HepG2 (cell line): ENCODE results near the gene RASA1. TPM values are rescaled to one million over a fixed set of nuclear protein-coding genes. Genes with fewer than 3 reads are reported as not detected.

Source experiments
- ATAC-seq: fragments of 200-7000 bp; cut with Tn5 transposase; 3 replicates; pipeline ENCODE4 v1.9.1; 2020; ENCODE audit warnings: mild to moderate bottlenecking, moderate library complexity
- BruUV-seq: library from RNA; stranded (reverse); fragments of 400-500 nt; replicated peaks from 2 replicates; lab custom pipeline; 2021; lab: Mats Ljungman, UMichigan
- CTCF ChIA-PET: fragments of 300-600 bp; formaldehyde crosslinking; extraction: SDS; loops from one replicate; lab custom pipeline; 2021; ENCODE audit warnings: low total read pairs, inconsistent platforms, low intra/inter-chr PET ratio; lab: Yijun Ruan, JAX
- POLR2A ChIA-PET: fragments of 350-600 bp; sonication (Branson Sonifier 250); formaldehyde crosslinking; loops from one replicate; lab custom pipeline; 2020; ENCODE audit warnings: antibody characterized with exemption, inconsistent platforms; lab: Yijun Ruan, JAX
- DNase-seq: peaks from one replicate; pipeline ENCODE4 v3.0.0-alpha.2; 2015; ENCODE audit warnings: low spot score
- FAIRE-seq: peaks from 3 replicates; lab custom pipeline; 2011; peaks lifted over from hg19 to GRCh38; lab: Jason Lieb, UNC
- H2AFZ ChIP-seq: one replicate; pipeline ENCODE4 v1.6.1; 2011; ENCODE audit warnings: low read length, inconsistent platforms
- H3K27ac ChIP-seq: fragments of 300-600 bp; 3 replicates; pipeline ENCODE4 v1.8.0; 2011; ENCODE audit warnings: mixed run types, mild to moderate bottlenecking, mixed read lengths, low read length, inconsistent platforms; ENCODE audit not compliant: insufficient read depth; ENCODE audit errors: extremely low read length
- H3K27me3 ChIP-seq, 2 experiments: fragments of 200-600 bp in 1 of 2; 2 replicates in 1 of 2; 3 replicates in 1 of 2; pipeline versions ENCODE4 v1.6.0 to v1.8.0; 2011; ENCODE audit warnings: low read length in 2 of 2, mild to moderate bottlenecking in 2 of 2, moderate library complexity in 2 of 2, inconsistent platforms in 1 of 2; ENCODE audit not compliant: insufficient read depth in 2 of 2, control insufficient read depth in 1 of 2
- H3K36me3 ChIP-seq, 2 experiments: fragments of 200-600 bp in 1 of 2; replicated peaks in 1 of 2; 2 replicates in 1 of 2; 3 replicates in 1 of 2; pipeline versions ENCODE4 v1.5.1 to v1.8.0; 2011; ENCODE audit warnings: low read length in 2 of 2, inconsistent platforms in 1 of 2; ENCODE audit not compliant: insufficient read depth in 2 of 2, control insufficient read depth in 1 of 2
- H3K4me1 ChIP-seq: 2 replicates; pipeline ENCODE4 v1.5.1; 2012; ENCODE audit warnings: low read length, inconsistent platforms; ENCODE audit not compliant: insufficient read depth
- H3K4me2 ChIP-seq: 2 replicates; pipeline ENCODE4 v1.6.0; 2011; ENCODE audit warnings: low read depth, low read length, inconsistent platforms
- H3K4me3 ChIP-seq, 3 experiments: fragments of 200-600 bp in 1 of 3; sonication (generic), shearing (Covaris generic) in 1 of 3; replicated peaks in 1 of 3; 2 replicates each; pipeline ENCODE4 v1.5.1; 2011 to 2016; ENCODE audit warnings: low read length in 3 of 3, inconsistent platforms in 2 of 3, low read depth in 2 of 3, mild to moderate bottlenecking in 2 of 3, control low read depth in 1 of 3, mixed read lengths in 1 of 3; ENCODE audit not compliant: insufficient read depth in 1 of 3
- H3K79me2 ChIP-seq: one replicate; pipeline ENCODE4 v1.6.1; 2011; ENCODE audit warnings: low read length, inconsistent platforms; ENCODE audit not compliant: insufficient read depth
- H3K9ac ChIP-seq: 2 replicates; pipeline ENCODE4 v1.6.0; 2011; ENCODE audit warnings: mild to moderate bottlenecking, low read depth, low read length, inconsistent platforms; ENCODE audit not compliant: insufficient read depth
- H3K9me3 ChIP-seq: 2 replicates; pipeline ENCODE4 v1.5.1; 2012; ENCODE audit warnings: mild to moderate bottlenecking, low read length
- H4K20me1 ChIP-seq: 2 replicates; pipeline ENCODE4 v1.6.0; 2011; ENCODE audit warnings: inconsistent platforms, mild to moderate bottlenecking, low read length, moderate library complexity; ENCODE audit not compliant: insufficient read depth
- CREM ChIP-seq, 2 experiments: sonication (generic) in 1 of 2; formaldehyde crosslinking in 1 of 2; IDR thresholded peaks; 2 replicates each; pipeline versions ENCODE4 v1.4.0 to v1.6.1; 2016 to 2020; ENCODE audit warnings: antibody characterized with exemption in 1 of 2, mild to moderate bottlenecking in 1 of 2, missing genetic modification reagents in 1 of 2
- SP4 ChIP-seq: sonication (generic); formaldehyde crosslinking; IDR thresholded peaks from 2 replicates; pipeline ENCODE4 v1.8.1; 2023; ENCODE audit warnings: mild to moderate bottlenecking, missing genetic modification reagents
- SRSF1 ChIP-seq: fragments of 200-400 bp; formaldehyde crosslinking; optimal IDR thresholded peaks from 2 replicates; pipeline ENCODE3; 2017; ENCODE audit warnings: mild to moderate bottlenecking, low read depth, low read length, moderate library complexity
- ZNF256 ChIP-seq: sonication (generic); formaldehyde crosslinking; conservative IDR thresholded peaks from 2 replicates; pipeline ENCODE4 v1.4.0; 2020; ENCODE audit warnings: missing genetic modification reagents
- ZNF589 ChIP-seq: sonication (generic); formaldehyde crosslinking; conservative IDR thresholded peaks from 2 replicates; pipeline ENCODE4 v1.8.0; 2022; ENCODE audit warnings: mild to moderate bottlenecking, moderate library complexity, missing genetic modification reagents
- ZNF766 ChIP-seq: sonication (generic); formaldehyde crosslinking; IDR thresholded peaks from 2 replicates; pipeline ENCODE4 v1.5.0; 2020; ENCODE audit warnings: missing genetic modification reagents, borderline replicate concordance
- ZNF816 ChIP-seq: sonication (generic); formaldehyde crosslinking; IDR thresholded peaks from 2 replicates; pipeline ENCODE4 v1.8.0; 2022; ENCODE audit warnings: missing genetic modification reagents, mild to moderate bottlenecking, borderline replicate concordance
- WGBS: methylation state at CpG from one replicate; pipeline ENCODE4 v1.1.6; 2017; ENCODE audit warnings: low lambda C conversion rate; 5-methylcytosine and 5-hydroxymethylcytosine counted together
- in situ Hi-C: cut with HindIII; loops from 2 replicates; pipeline ENCODE4 v1.10.0; 2017; ENCODE audit warnings: low pct_unique_long_range_greater_than_20kb; ENCODE audit not compliant: extremely low pct_ligation_motif_present
- intact Hi-C: fragments of 100-400 bp; cut with micrococcal nuclease; formaldehyde crosslinking; loops from one replicate; pipeline ENCODE4 v1.10.0; 2022; ENCODE audit not compliant: unreplicated experiment
- polyA plus RNA-seq, 8 experiments: library from polyadenylated mRNA; depleted of rRNA in 3 of 8; stranded (reverse) in 7 of 8; unstranded in 1 of 8; fragments of >200 nt; fragmentation: Illumina TruSeq in 4 of 8; extraction: Trizol in 4 of 8; gene quantifications; 2 replicates each; pipeline versions ENCODE4 v1.2.1 to v1.2.3, GENCODE V29; 2011 to 2016; ENCODE audit warnings: low read depth in 4 of 8, missing spikeins in 1 of 8, mixed read lengths in 1 of 8; ENCODE audit not compliant: insufficient read depth in 1 of 8
- total RNA-seq, 5 experiments: library from RNA; depleted of rRNA; stranded (reverse); fragments of >200 nt; fragmentation: Illumina TruSeq; extraction: Trizol; gene quantifications; 2 replicates each; pipeline ENCODE4 v1.2.3, GENCODE V29; 2016; ENCODE audit warnings: low read depth in 1 of 5
- TF ChIP-seq, protein P1 (sequence below): sonication (generic); formaldehyde crosslinking; IDR thresholded peaks from 2 replicates; pipeline ENCODE4 v1.5.1; 2020; ENCODE audit warnings: missing genetic modification reagents, mild to moderate bottlenecking, borderline replicate concordance
- TF ChIP-seq, protein P2 (sequence below): sonication (generic); formaldehyde crosslinking; IDR thresholded peaks from 2 replicates; pipeline ENCODE4 v1.5.1; 2020; ENCODE audit warnings: missing genetic modification reagents, mild to moderate bottlenecking, borderline replicate concordance
- TF ChIP-seq, protein P3 (sequence below): sonication (generic); formaldehyde crosslinking; IDR thresholded peaks from 2 replicates; pipeline ENCODE4 v1.4.0; 2020; ENCODE audit warnings: missing genetic modification reagents
- TF ChIP-seq, protein P4 (sequence below): IDR thresholded peaks from 2 replicates; pipeline ENCODE4 v1.6.1; 2016
- TF ChIP-seq, protein P5 (sequence below): IDR thresholded peaks from 2 replicates; pipeline ENCODE4 v1.4.0; 2020; ENCODE audit warnings: mild to moderate bottlenecking, missing genetic modification reagents

Gene RASA1
- total and polyA plus RNA-seq, 2 of the 13 experiments (the other 11 are each of a cell fraction or from before 2014, with no cell fraction given): 19.5 to 20.5 TPM

DNA sequence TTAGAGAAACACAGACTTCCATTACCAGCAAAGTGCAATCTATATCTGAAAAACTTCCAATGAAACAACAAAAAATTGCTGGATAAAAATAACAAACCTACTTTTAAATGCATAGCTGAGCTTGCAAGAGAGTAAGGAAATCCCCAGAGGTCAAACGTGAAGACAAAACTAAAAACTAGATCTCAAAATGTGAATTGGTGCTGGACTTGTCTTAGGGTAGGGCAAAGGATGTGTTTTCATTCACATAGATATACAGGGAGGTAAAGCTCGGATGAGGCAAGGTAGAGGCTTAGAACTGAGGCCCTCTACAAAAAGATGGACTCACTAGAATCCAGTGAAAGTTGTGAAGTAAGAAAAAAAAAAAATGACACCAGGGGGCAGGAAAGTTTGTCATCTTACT, 13.6 kb upstream of the RASA1 start (continued):
- no peak for TF ChIP-seq SRSF1

DNA sequence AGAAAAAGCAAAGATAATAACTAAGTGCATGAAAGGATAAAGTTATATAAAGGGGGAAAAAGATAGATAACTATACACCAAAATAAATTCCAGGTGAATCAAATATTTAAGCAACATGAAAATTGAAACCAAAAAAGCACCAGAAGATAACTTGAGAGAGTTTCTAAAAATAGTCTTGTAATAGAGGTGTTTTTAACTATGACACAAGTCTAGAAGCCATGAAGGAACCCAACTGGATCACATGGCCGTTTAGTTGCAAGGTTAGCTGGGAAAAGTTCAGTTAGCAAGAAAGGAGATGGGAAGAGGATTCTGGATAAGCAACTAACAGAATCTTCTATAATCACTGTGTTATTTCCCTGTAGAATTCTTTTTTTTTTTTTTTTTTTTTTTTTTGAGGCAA, 9.2 kb upstream of the RASA1 start:
- in situ Hi-C loops: no loop called here
- WGBS: 3% methylated on average over 1 of the region's 1 CpG
- ATAC-seq: no peak
- TF ChIP-seq ZNF589: no peak
- TF ChIP-seq, protein P1, sequence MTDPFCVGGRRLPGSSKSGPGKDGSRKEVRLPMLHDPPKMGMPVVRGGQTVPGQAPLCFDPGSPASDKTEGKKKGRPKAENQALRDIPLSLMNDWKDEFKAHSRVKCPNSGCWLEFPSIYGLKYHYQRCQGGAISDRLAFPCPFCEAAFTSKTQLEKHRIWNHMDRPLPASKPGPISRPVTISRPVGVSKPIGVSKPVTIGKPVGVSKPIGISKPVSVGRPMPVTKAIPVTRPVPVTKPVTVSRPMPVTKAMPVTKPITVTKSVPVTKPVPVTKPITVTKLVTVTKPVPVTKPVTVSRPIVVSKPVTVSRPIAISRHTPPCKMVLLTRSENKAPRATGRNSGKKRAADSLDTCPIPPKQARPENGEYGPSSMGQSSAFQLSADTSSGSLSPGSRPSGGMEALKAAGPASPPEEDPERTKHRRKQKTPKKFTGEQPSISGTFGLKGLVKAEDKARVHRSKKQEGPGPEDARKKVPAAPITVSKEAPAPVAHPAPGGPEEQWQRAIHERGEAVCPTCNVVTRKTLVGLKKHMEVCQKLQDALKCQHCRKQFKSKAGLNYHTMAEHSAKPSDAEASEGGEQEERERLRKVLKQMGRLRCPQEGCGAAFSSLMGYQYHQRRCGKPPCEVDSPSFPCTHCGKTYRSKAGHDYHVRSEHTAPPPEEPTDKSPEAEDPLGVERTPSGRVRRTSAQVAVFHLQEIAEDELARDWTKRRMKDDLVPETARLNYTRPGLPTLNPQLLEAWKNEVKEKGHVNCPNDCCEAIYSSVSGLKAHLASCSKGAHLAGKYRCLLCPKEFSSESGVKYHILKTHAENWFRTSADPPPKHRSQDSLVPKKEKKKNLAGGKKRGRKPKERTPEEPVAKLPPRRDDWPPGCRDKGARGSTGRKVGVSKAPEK (CRISPR knock-in tag): no peak
- TF ChIP-seq, protein P2, sequence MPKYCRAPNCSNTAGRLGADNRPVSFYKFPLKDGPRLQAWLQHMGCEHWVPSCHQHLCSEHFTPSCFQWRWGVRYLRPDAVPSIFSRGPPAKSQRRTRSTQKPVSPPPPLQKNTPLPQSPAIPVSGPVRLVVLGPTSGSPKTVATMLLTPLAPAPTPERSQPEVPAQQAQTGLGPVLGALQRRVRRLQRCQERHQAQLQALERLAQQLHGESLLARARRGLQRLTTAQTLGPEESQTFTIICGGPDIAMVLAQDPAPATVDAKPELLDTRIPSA (CRISPR knock-in tag): no peak
- TF ChIP-seq SP4 (CRISPR knock-in tag): no peak
- TF ChIP-seq, protein P3, sequence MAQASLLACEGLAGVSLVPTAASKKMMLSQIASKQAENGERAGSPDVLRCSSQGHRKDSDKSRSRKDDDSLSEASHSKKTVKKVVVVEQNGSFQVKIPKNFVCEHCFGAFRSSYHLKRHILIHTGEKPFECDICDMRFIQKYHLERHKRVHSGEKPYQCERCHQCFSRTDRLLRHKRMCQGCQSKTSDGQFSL (CRISPR knock-in tag): no peak
- no peak for TF ChIP-seq ZNF816 (CRISPR knock-in tag)
- no peak for TF ChIP-seq CREM (IDR thresholded peaks at IDR 0.05)
- TF ChIP-seq CREM (CRISPR knock-in tag; IDR thresholded peaks at IDR 0.05): no peak
- TF ChIP-seq, protein P4, sequence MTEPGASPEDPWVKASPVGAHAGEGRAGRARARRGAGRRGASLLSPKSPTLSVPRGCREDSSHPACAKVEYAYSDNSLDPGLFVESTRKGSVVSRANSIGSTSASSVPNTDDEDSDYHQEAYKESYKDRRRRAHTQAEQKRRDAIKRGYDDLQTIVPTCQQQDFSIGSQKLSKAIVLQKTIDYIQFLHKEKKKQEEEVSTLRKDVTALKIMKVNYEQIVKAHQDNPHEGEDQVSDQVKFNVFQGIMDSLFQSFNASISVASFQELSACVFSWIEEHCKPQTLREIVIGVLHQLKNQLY (CRISPR knock-in tag): no peak
- no peak for TF ChIP-seq ZNF766 (CRISPR knock-in tag)
- no peak for TF ChIP-seq ZNF256
- TF ChIP-seq, protein P5, sequence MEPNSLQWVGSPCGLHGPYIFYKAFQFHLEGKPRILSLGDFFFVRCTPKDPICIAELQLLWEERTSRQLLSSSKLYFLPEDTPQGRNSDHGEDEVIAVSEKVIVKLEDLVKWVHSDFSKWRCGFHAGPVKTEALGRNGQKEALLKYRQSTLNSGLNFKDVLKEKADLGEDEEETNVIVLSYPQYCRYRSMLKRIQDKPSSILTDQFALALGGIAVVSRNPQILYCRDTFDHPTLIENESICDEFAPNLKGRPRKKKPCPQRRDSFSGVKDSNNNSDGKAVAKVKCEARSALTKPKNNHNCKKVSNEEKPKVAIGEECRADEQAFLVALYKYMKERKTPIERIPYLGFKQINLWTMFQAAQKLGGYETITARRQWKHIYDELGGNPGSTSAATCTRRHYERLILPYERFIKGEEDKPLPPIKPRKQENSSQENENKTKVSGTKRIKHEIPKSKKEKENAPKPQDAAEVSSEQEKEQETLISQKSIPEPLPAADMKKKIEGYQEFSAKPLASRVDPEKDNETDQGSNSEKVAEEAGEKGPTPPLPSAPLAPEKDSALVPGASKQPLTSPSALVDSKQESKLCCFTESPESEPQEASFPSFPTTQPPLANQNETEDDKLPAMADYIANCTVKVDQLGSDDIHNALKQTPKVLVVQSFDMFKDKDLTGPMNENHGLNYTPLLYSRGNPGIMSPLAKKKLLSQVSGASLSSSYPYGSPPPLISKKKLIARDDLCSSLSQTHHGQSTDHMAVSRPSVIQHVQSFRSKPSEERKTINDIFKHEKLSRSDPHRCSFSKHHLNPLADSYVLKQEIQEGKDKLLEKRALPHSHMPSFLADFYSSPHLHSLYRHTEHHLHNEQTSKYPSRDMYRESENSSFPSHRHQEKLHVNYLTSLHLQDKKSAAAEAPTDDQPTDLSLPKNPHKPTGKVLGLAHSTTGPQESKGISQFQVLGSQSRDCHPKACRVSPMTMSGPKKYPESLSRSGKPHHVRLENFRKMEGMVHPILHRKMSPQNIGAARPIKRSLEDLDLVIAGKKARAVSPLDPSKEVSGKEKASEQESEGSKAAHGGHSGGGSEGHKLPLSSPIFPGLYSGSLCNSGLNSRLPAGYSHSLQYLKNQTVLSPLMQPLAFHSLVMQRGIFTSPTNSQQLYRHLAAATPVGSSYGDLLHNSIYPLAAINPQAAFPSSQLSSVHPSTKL (CRISPR knock-in tag): no peak

More for the DNA sequence above, 9.2 kb upstream of the RASA1 start:
- no peaks in the 10 kb centered on the region for H3K36me3 ChIP-seq
- H3K27ac ChIP-seq: no peak overlapping the region
- DNase-seq (no peak), FAIRE-seq (no peak)
- H2AFZ ChIP-seq: no peak overlapping the region
- H3K9ac ChIP-seq: no peak overlapping the region
- H3K9me3 ChIP-seq: no peaks in the 10 kb centered on the region
- BruUV-seq: no TSS peak
- POLR2A ChIA-PET: no interaction called here
- no peak overlapping the region for H3K4me3 ChIP-seq
- no peaks in the 10 kb centered on the region for H3K27me3 ChIP-seq
- H3K4me2 ChIP-seq: no peak overlapping the region
- peaks cover 13% of the 10 kb centered on the region for H3K4me1 ChIP-seq
- no peaks in the 10 kb centered on the region for H4K20me1 ChIP-seq
- intact Hi-C loops: no loop called here
- H3K79me2 ChIP-seq: no peaks in the 10 kb centered on the region
- CTCF ChIA-PET: no interaction called here
